ENCODE results near the gene CUX1. TPM values are rescaled to one million over a fixed set of nuclear protein-coding genes. Genes with fewer than 3 reads are reported as not detected.
A peak's percentile ranks its signal among the peaks of the same experiment; 100 is the strongest.

CUX1 gene
- total RNA-seq, 1 experiment from 2014 or later = 116 TPM

DNA sequence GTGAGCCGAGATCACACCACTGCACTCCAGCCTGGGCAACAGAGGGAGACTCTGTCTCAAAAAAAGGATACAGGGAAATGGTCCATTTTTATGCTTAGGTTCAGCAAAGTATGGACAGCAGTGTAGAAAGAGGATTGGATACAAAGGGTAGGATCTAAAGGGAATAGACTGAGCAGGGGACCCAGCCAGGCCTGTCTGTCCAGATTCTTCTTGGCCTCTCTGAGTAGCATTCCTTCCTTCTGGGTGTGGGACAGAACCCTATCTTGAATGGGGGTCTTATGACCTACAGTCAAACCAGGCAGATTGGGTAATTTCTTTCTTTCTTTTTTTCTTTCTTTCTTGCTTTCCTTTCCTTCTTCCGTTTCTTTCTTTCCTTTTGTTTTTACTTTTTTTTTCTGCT, 494.9 kb downstream of the CUX1 start:
- Mint-ChIP-seq H3K36me3 (ENCODE audit: insufficient read depth, unreplicated experiment) (peaks cover 10% of the 10 kb centered on the region), H3K4me1 (ENCODE audit: low read depth, unreplicated experiment) (peaks cover 7% of the 10 kb centered on the region), H3K4me3 (ENCODE audit: unreplicated experiment) (peak overlapping the region; percentile 6), H3K27ac (ENCODE audit: unreplicated experiment) (no peak overlapping the region), H3K27me3 (ENCODE audit: insufficient read depth, unreplicated experiment) (no peaks in the 10 kb centered on the region), H3K9me3 (ENCODE audit: unreplicated experiment) (no peaks in the 10 kb centered on the region)
- TF ChIP-seq, protein P1, sequence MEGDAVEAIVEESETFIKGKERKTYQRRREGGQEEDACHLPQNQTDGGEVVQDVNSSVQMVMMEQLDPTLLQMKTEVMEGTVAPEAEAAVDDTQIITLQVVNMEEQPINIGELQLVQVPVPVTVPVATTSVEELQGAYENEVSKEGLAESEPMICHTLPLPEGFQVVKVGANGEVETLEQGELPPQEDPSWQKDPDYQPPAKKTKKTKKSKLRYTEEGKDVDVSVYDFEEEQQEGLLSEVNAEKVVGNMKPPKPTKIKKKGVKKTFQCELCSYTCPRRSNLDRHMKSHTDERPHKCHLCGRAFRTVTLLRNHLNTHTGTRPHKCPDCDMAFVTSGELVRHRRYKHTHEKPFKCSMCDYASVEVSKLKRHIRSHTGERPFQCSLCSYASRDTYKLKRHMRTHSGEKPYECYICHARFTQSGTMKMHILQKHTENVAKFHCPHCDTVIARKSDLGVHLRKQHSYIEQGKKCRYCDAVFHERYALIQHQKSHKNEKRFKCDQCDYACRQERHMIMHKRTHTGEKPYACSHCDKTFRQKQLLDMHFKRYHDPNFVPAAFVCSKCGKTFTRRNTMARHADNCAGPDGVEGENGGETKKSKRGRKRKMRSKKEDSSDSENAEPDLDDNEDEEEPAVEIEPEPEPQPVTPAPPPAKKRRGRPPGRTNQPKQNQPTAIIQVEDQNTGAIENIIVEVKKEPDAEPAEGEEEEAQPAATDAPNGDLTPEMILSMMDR (IDR thresholded peaks at IDR 0.05; ENCODE audit: insufficient read depth in 1 of 2, low read depth in 1 of 2, low read length in 1 of 2, severe bottlenecking in 1 of 2, unreplicated experiment in 1 of 2) = no peak
- Histone ChIP-seq H3K9me3 (no peaks in the 10 kb centered on the region), H3K4me3 (ENCODE audit: low read depth, low read length) (no peak overlapping the region), H3K4me1 (peaks cover 9% of the 10 kb centered on the region; the same call in 1 of the 2 replicates), H3K36me3 (ENCODE audit: control insufficient read depth, insufficient read depth, low read length) (no peaks in the 10 kb centered on the region), H3K27me3 (replicated peaks; ENCODE audit: control insufficient read depth, insufficient read depth, low read length) (no peaks in the 10 kb centered on the region)
- POLR2A ChIA-PET = no interaction called here
- intact Hi-C loops (cut with micrococcal nuclease; ENCODE audit: unreplicated experiment) = no loop called here
- no TSS peak for BruUV-seq (replicated peaks)
- CTCF ChIA-PET = interaction anchor here (0.7 kb wide), 2 partner anchors 26 to 312 kb away, joined by 3 to 5 read pairs; partner anchors contain the start of gene SH2B2
- peak in 1 of 2 experiments; percentile 67 for DNase-seq

DNA sequence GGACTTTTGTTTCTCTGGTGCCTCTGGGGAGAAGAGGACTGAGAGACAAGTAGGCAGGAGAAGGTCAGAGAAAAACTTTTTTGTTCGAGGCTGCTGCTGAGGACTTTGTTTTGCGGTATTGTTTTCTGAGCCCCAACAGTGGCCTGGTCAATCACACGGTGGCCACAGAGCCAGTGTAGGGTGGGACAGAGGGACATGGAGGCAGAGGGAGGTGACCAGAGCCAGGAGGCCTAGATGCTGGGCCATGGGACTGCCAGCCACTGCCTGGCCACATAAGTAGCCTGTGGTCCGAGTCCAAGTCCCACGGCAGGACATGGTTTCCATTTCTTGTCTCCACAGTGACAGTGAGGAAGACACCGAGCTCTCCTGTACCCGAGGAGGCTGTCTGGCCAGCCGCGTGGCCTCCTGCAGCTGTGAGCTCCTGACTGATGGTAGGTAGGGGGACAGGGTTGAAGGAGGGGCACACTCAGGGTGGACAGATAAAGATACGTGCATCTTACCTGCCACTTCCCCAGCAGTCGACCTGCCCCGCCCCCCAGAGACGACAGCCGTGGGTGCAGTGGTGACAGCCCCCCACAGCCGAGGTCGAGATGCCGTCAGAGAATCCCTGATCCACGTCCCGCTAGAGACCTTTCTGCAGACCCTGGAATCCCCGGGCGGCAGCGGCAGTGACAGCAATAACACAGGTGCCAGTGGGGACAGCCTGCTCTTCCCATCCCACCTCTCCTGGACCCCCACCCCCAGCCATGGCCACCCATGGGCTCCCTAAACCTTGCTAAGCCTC, 496.8 kb downstream of the CUX1 start:
- no peaks in the 10 kb centered on the region for H3K9me3 ChIP-seq
- TF ChIP-seq, protein P1 (IDR thresholded peaks at IDR 0.05; ENCODE audit: insufficient read depth in 1 of 2, low read depth in 1 of 2, low read length in 1 of 2, severe bottlenecking in 1 of 2, unreplicated experiment in 1 of 2) = no peak
- DNase-seq = no peak
- no peak overlapping the region for H3K4me3 ChIP-seq (ENCODE audit: low read depth, low read length)
- H3K36me3 ChIP-seq (ENCODE audit: control insufficient read depth, insufficient read depth, low read length) = no peaks in the 10 kb centered on the region
- CTCF ChIA-PET = no interaction called here
- Mint-ChIP-seq H3K27ac (ENCODE audit: unreplicated experiment) (no peak overlapping the region), H3K9me3 (ENCODE audit: unreplicated experiment) (no peaks in the 10 kb centered on the region), H3K36me3 (ENCODE audit: insufficient read depth, unreplicated experiment) (peaks cover 13% of the 10 kb centered on the region), H3K4me1 (ENCODE audit: low read depth, unreplicated experiment) (peaks cover 7% of the 10 kb centered on the region), H3K27me3 (ENCODE audit: insufficient read depth, unreplicated experiment) (no peaks in the 10 kb centered on the region), H3K4me3 (ENCODE audit: unreplicated experiment) (no peak overlapping the region)
- POLR2A ChIA-PET = no interaction called here
- peaks cover 9% of the 10 kb centered on the region; the same call in 1 of the 2 replicates for H3K4me1 ChIP-seq
- BruUV-seq (replicated peaks) = no TSS peak
- H3K27me3 ChIP-seq (replicated peaks; ENCODE audit: control insufficient read depth, insufficient read depth, low read length) = no peaks in the 10 kb centered on the region
- intact Hi-C loops (cut with micrococcal nuclease; ENCODE audit: unreplicated experiment) = no loop called here

DNA sequence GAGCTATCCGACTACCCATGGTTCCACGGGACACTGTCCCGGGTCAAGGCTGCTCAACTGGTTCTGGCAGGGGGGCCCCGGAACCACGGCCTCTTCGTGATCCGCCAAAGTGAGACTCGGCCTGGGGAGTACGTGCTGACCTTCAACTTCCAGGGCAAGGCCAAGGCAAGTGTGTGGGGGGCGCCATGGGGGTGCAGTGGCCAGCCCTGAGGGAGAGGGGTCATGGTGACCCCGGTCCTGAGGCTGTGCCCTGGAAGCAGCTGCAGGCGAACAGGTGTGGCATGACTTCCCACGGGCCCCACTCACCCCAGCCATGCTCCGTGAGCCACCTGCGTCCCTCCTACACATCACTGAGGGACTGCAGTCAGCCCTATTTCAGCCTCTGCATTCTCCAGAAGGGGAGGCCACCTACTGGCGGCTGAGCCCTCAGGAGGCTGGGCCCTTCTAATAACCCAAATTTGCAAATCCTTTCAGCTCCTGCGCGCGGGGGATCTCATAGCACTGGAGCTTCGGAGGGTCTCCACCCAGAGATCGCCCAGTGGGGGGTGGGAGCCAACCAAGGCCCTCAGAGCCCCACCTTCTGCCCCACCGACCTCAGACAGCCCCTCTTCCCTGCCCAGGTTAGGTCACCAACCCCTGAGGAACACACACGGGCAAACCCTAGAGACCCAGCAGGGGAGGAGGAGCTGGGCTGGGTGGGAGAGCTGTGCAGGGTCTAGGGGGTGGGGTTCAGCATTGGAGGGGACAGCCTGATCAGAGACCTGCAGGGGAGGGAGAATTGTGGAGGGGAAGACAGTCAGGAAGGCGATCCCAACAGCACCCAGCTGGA, 500.0 kb downstream of the CUX1 start:
- H3K9me3 Mint-ChIP-seq (ENCODE audit: unreplicated experiment) = no peaks in the 10 kb centered on the region
- no peak overlapping the region for H3K27ac Mint-ChIP-seq (ENCODE audit: unreplicated experiment)
- no TSS peak for BruUV-seq (replicated peaks)
- no peaks in the 10 kb centered on the region for H3K36me3 ChIP-seq (ENCODE audit: control insufficient read depth, insufficient read depth, low read length)
- peak in 1 of 2 experiments; percentile 32 for DNase-seq
- peaks cover 4% of the 10 kb centered on the region for H3K4me1 Mint-ChIP-seq (ENCODE audit: low read depth, unreplicated experiment)
- intact Hi-C loops (cut with micrococcal nuclease; ENCODE audit: unreplicated experiment) = no loop called here
- no peaks in the 10 kb centered on the region for H3K27me3 Mint-ChIP-seq (ENCODE audit: insufficient read depth, unreplicated experiment)
- TF ChIP-seq, protein P1 (IDR thresholded peaks at IDR 0.05; ENCODE audit: insufficient read depth in 1 of 2, low read depth in 1 of 2, low read length in 1 of 2, severe bottlenecking in 1 of 2, unreplicated experiment in 1 of 2) = no peak
- ChIA-PET CTCF (no interaction called here), POLR2A (no interaction called here)
- peaks cover 7% of the 10 kb centered on the region for H3K36me3 Mint-ChIP-seq (ENCODE audit: insufficient read depth, unreplicated experiment)
- H3K4me3 ChIP-seq (ENCODE audit: low read depth, low read length) = no peak overlapping the region
- peaks cover 13% of the 10 kb centered on the region; the same call in 1 of the 2 replicates for H3K4me1 ChIP-seq
- H3K27me3 ChIP-seq (replicated peaks; ENCODE audit: control insufficient read depth, insufficient read depth, low read length) = no peaks in the 10 kb centered on the region
- no peaks in the 10 kb centered on the region for H3K9me3 ChIP-seq
- no peak overlapping the region for H3K4me3 Mint-ChIP-seq (ENCODE audit: unreplicated experiment)

Measured in Caco-2 (cell line).